NK-92 (cell line): ENCODE results near the gene NAALADL2.
"Not testable (repeated sequence)": the region's sequence is repeated elsewhere in the genome, so short reads cannot be mapped to it uniquely, and the experiment has no call there.

ENCODE experiments used
- DNase-seq: peaks from one replicate; lab custom pipeline; 2025; ENCODE audit not compliant: unreplicated experiment; lab: John Stamatoyannopoulos, UW

The NAALADL2 gene

GRCh38 chr3:175726228-175726627 is 867.1 kb downstream of the NAALADL2 start:
- no peak for DNase-seq

- DNase-seq: no peak
Measured at GRCh38 chr3:175728566-175728965, 869.4 kb downstream of the NAALADL2 start.

DNA sequence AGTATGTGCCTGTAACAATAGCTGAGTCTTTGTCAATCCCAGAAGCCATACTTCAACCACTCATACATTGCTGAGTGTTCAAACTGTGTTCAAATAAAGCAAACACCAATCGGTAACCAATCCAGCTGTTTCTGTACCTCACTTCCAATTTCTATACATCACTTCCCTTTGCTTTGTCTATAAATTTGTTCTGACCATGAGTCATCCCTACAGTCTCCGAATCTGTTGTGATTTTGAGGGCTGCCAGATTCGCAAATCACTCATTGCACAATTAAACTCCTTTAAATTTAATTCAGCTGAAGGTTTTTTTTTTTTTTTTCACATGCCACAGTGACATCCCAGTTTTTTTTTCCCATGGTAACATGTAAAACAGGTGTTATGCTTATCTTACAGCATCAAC is 870.3 kb downstream of the NAALADL2 start:
- no peak for DNase-seq

DNA sequence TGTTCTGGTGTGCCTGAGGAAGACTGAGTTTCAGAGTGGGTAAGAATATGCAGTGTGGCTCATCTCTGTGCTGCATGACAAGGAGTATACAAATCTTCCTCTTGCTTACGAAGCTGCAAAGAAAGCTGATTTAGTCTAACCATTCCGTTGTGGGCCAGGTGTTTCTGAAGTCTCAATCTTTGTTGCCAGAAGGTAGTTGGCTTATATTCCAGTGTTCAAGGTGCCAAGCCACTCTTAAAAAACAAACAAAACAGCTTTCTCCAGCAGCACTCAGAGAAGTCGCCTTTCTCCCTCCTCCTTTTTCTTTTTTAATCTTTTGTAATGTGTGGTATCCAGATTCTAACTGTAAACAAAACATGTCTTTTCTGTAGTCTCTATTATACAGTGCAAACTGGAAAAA is 872.4 kb downstream of the NAALADL2 start:
- DNase-seq: no peak

DNA sequence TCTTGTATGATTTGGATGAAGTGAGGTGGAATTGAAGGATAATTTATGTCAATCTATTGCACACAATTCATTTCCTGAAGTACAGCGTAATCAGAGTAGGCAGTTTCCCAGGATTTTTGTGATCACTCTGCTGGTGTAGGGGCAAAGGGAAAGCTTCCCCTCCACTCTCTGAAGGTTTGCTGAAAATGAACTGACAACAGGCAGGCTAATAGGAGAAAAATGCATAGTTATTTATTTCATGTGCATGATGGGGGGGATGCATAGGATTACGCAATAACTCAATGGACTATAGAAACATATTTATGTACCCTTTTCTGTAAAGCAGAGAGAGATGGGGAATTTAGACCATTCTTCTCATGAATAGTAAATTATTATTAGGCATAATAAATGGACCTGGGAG is 872.9 kb downstream of the NAALADL2 start:
- no peak for DNase-seq

- DNase-seq: no peak
Measured at GRCh38 chr3:175735866-175736265, 876.7 kb downstream of the NAALADL2 start.

DNA sequence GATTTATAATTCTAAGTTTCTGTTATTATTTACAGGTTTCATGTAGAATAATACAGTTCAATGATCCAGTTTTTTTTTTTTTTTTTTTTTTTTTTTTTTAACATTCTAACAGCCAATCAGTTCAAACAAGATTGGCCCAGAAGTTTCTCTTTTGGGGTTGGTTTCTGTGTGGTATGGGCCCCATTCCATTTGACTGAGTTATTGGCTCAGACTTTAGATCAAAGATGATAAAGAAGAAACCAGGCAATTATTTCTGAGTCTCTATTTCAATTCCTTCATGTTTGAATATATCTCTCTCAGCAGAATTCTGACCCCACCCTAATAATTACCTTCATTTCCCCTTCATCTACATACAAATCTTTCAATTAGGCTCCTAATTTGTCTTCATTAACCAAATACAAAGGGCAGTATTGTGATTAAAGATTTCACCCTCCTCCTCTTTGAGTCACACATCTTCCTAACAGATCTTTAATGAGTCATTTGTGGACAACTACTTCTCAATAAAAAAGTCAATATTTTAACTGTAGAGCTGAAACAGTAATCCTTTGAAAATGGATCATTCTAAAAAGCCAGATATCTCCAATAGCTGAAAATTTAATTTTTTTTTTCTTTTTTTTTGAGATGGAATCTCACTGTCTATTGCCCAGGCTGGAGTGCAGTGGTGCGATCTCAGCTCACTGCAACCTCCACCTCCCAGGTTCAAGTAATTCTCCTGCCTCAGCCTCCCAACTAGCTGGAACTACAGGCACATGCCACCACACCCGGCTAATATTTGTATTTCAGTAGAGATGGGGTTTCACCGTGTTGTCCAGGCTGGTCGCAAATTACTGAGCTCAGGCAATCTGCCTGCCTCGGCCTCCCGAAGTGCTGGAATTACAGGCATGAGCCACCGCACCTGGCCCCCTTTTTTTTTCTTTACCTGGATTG is 878.8 kb downstream of the NAALADL2 start:
- DNase-seq: no peak

- no peak for DNase-seq
Measured at GRCh38 chr3:175741951-175742350, 882.8 kb downstream of the NAALADL2 start.

DNA sequence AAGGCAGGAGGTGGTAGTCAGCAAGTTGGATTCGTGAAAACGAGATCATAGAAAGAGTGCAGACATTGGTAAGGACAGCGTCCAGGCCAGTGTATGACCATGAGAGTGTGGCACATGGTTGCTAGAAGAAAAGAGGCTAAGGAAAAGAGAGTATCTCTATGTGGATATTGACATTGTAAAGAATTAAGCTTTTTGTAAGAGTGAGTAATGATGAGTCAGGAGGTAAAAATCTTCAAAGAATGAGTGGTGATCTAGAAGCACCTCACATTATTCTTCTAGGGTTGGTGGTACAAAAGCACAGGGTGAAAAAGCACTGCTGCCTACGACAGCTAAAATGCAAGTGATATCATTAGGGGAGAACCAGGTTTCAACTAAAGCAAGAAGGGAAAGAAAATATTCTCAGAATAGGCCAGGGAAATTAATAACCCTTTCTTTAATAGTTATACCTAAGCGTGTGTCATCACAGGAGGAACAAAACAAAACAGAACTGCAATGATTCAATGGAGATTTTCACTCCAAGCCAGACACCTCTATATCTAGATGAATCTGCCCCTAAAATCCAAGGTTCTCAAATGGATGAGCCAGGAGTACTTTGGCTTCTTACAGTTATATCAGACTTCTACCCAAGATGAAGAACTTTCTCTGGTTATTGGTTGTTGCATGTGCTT is 884.7 kb downstream of the NAALADL2 start:
- DNase-seq: no peak

DNA sequence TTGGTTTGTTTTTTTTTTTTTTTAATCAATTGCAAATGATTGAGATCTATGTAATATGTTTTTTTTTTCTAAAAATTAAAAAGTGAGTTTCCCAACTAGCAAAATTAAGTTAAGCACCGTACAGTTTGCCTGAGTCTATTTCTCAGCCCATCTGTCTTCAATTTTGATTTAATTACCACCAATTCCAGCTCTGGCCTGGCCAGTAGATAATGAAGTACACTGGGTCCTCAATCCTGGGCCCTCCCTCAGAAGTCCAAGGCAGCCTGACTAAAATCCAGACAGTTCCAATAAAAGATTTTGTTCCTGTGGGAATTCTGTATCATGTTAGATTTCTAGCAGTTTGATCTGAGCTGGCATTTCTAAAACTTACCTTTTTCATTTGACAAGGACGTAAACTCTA is 887.2 kb downstream of the NAALADL2 start:
- DNase-seq: no peak

DNA sequence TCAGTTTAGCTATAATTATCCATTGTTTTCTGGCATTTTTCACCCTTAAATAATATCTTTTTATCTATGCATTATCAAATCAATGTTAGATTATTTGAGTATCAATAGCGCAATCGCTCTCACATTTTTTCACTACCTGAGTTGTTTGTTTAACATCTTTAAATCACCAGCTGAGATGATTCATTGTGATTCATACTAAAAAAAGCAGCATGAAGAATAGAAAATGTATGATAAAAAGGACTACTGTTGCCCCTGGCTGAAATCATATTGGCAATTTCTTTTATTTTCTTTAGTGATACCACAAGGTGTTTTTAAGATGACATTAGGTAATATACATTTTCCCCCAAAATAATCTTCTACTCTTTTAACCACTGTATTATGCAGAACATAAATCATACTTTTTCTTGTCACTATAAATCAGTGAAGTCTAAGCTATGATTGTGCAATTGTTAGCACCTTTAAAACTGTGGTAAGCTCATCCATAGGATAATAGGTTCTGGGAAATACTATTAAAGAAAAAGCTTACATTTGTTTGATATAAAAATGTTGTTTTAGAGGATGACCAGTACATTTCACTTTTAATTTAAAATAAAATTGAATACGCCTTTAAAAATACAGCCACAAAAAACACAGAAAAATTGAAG is 889.1 kb downstream of the NAALADL2 start:
- DNase-seq: no peak

DNA sequence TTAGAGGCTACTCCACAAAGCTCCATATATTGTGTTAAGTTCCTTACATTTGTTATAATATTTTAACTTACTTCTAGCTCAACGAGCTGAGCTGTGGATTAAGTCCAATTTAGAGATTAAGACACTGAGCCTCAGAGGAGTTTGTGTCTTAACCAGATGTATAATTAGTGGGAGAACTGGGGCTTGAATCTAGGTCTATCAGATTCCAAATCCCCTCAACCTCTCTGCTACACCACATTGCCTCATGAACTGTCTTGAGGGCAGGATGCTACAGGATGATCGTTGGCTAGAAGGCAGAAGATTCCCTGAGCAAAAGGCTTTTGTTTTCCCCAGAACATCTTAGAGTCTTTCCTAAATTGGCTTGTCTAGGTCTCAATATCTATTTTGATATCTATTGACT is 890.8 kb downstream of the NAALADL2 start:
- DNase-seq: no peak

DNA sequence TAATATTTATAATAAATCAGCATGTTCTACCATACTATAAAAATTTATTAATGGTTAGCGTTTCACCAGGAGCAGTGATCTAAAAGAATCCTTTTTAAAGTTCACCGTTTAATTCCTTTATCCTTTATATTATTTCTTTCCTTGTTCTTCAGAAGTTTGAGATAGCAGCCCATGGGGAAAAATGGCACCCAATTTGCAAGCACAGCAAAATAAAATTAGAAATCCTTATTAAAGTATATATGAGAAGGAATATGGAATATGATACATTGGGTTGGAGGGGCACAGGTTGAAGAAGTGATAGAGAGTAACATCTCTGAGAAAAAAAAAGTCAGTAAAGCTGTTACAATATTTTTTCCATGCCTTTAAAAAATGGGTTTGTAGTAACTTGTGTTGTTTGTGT is 892.0 kb downstream of the NAALADL2 start:
- DNase-seq: no peak

DNA sequence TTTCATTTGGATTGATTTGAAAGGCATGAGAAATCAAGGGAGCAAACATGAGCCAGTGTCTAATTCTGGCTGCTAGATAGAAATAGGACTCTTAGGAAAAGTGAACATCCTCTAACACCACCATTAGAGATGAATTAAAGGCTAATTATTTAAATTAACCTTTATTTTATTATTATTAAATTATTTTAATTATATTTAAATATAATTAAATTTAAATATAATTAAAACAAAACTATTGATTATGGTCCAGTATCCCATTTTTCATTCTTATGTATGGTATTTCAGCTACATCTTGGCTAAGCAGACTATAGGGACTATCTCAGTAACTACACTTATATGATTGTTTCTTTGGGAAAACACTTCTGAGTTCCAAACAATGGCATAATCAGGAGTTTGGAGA is 904.8 kb downstream of the NAALADL2 start:
- DNase-seq: no peak

DNA sequence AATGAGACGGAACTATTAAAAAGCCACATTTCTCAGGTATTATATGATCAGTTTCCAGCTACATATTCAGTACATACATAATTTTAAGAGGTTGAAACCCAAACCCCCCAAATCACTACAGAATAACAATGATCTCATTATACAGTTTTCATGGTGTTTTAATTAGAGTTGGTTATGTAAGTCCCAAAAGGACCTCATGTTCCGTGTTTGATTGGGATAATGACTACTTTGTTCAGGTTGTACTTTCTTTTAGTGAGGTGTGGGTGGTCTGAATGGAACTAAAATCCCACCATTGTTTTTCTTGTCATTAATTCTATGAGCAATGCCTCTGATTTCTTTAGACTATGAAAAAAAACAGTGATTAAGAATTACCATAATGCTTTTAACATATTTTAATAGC is 905.6 kb downstream of the NAALADL2 start:
- DNase-seq: no peak

DNA sequence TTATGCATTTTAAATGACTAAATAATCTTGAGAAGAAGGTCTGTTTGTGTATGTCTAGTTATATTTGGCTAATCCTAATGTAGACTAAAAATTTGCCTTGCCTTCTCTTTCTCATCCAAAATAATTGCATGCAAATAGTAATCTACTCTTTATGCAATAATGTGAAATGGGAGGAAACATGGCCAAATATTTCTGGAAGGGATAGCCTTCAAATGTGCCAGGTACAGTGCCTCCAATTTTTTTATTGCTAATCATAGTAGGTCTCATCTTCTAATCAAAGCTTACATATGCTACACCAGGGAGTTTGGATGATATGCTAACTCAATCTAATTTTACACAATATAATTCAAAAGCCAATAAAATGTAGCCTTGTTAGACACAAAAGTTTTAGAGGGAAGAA is 911.3 kb downstream of the NAALADL2 start:
- DNase-seq: no peak

- DNase-seq: no peak
Measured at GRCh38 chr3:175777495-175777894, 918.4 kb downstream of the NAALADL2 start.

- no peak for DNase-seq
Measured at GRCh38 chr3:175777965-175778364, 918.8 kb downstream of the NAALADL2 start.

- DNase-seq: no peak
Measured at GRCh38 chr3:175778994-175779393, 919.9 kb downstream of the NAALADL2 start.

GRCh38 chr3:175787109-175787508 is 928.0 kb downstream of the NAALADL2 start:
- DNase-seq: not testable (repeated sequence)

GRCh38 chr3:175792245-175792644 is 933.1 kb downstream of the NAALADL2 start:
- DNase-seq: no peak

- no peak for DNase-seq
Measured at GRCh38 chr3:175798326-175798725, 939.2 kb downstream of the NAALADL2 start.
